Activated naive CD4-positive, alpha-beta T cell treated with anti-CD3 and anti-CD28 coated beads, Interleukin-2, amount 50 U/mL, for 16 hours (primary cell): Measurements from ENCODE around the gene PCDHGA1.
"Not testable (repeated sequence)": the region's sequence is repeated elsewhere in the genome, so short reads cannot be mapped to it uniquely, and the experiment has no call there.

Experiments
- DNase-seq: peaks from one replicate; pipeline ENCODE4 v3.0.0-alpha.2; 2020

The PCDHGA1 gene

DNA sequence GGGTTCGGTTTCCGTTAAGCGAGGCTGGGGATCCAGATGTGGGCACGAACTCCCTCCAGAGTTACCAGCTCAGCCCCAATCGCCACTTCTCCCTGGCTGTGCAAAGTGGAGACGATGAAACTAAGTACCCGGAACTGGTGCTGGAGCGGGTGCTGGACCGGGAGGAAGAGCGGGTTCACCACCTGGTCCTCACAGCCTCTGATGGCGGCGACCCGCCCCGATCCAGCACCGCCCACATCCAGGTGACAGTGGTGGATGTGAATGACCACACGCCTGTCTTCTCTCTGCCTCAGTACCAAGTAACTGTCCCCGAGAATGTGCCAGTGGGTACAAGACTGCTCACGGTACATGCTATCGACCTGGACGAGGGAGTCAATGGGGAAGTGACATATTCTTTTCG, 53.0 kb downstream of the PCDHGA1 start:
- DNase-seq: no peak

DNA sequence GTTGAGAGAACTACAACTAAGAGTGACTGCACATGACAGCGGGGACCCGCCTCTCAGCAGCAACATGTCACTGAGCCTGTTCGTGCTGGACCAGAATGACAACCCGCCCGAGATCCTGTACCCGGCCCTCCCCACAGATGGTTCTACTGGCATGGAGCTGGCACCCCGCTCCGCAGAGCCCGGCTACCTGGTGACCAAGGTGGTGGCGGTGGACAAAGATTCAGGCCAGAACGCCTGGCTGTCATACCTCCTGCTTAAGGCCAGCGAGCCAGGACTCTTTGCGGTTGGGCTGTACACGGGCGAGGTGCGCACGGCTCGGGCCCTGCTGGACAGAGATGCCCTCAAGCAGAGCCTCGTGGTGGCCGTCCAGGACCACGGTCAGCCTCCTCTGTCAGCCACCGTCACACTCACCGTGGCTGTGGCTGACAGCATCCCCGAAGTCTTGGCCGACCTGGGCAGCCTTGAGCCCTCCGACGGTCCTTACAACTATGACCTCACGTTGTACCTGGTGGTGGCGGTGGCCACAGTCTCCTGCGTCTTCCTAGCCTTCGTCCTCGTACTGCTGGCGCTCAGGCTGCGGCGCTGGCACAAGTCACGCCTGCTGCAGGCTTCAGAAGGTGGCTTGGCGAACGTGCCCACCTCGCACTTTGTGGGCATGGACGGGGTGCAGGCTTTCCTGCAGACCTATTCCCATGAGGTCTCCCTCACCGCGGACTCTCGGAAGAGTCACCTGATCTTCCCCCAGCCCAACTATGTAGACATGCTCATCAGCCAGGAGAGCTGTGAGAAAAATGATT, 54.4 kb downstream of the PCDHGA1 start:
- DNase-seq: no peak

DNA sequence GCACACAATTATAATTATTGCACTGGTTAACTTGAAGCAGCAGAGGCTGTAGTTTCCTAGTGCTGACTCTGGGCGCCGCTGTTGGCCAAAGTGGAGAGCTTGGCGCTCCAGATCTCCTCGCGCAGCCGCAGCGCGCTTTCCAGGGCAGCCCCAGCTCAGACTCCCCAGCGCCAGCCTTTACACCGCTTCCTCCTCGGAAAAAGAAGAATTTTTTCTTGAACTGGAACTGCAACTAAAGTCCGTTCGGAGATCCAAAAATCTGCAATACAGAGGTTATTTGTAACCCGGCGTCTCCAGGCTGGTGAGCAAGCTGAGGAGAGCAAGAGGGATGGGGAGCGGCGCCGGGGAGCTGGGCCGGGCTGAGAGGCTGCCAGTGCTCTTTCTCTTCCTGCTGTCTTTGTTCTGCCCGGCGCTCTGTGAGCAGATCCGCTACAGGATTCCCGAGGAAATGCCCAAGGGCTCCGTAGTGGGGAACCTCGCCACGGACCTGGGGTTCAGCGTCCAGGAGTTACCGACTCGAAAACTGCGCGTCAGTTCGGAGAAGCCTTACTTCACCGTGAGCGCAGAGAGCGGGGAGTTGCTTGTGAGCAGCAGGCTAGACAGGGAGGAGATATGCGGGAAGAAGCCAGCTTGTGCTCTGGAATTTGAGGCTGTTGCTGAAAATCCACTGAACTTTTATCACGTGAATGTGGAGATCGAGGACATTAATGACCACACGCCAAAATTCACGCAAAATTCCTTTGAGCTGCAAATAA, 57.4 kb downstream of the PCDHGA1 start, which contains the start of gene PCDHGB4:
PCDHGB4 (plus strand) TSS at position 142 of the 755 bp plus-strand sequence; CDS start at position 329, 187 bp downstream.
- DNase-seq: not testable (repeated sequence)

- DNase-seq: no peak
These were observed 58.3 kb downstream of the PCDHGA1 start for GRCh38 chr5:141388661-141389060.

- no peak for DNase-seq
These were observed 59.1 kb downstream of the PCDHGA1 start for GRCh38 chr5:141389153-141390042.

DNA sequence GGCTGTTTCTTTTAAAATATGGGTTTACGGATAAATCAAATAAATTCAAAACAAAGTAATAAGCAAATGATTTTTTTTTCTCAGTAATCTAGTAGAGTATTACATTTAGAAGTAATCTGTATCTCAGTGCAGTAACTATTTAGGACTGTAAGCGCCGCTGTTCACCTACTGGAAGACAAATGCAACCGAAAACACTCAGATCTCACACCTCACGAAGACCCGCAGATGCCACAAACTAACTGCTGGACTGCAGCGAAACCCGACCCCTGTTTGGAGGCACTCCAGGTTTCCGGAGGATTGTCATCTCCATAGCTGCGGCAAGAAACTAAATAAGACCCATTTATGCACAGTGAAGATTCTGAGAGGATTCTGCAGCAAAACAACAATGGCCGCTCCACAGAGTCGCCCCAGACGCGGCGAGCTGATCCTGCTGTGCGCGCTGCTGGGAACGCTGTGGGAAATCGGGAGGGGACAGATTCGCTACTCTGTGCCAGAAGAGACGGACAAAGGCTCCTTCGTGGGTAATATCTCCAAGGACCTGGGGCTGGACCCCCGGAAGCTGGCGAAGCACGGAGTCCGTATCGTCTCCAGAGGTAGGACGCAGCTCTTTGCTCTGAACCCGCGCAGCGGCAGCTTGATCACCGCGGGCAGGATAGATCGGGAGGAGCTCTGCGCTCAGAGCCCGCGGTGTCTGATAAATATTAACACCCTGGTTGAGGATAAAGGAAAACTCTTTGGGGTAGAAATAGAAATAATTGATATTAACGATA, 62.3 kb downstream of the PCDHGA1 start, which contains the start of gene PCDHGA8:
PCDHGA8 (plus strand) TSS at position 205 of the 770 bp plus-strand sequence; CDS start at position 386, 181 bp downstream.
- DNase-seq: no peak

- DNase-seq: no peak
These were observed 63.0 kb downstream of the PCDHGA1 start for GRCh38 chr5:141393267-141393666.

DNA sequence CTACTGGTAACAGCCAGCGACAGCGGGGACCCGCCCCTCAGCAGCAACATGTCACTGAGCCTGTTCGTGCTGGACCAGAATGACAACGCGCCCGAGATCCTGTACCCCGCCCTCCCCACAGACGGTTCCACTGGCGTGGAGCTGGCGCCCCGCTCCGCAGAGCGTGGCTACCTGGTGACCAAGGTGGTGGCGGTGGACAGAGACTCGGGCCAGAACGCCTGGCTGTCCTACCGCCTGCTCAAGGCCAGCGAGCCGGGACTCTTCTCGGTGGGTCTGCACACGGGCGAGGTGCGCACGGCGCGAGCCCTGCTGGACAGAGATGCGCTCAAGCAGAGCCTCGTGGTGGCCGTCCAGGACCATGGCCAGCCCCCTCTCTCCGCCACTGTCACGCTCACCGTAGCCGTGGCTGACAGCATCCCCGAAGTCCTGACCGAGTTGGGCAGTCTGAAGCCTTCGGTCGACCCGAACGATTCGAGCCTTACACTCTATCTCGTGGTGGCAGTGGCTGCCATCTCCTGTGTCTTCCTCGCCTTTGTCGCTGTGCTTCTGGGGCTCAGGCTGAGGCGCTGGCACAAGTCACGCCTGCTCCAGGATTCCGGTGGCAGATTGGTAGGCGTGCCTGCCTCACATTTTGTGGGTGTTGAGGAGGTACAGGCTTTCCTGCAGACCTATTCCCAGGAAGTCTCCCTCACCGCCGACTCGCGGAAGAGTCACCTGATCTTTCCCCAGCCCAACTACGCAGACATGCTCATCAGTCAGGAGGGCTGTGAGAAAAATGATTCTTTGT, 64.3 kb downstream of the PCDHGA1 start:
- not testable (repeated sequence) for DNase-seq

DNA sequence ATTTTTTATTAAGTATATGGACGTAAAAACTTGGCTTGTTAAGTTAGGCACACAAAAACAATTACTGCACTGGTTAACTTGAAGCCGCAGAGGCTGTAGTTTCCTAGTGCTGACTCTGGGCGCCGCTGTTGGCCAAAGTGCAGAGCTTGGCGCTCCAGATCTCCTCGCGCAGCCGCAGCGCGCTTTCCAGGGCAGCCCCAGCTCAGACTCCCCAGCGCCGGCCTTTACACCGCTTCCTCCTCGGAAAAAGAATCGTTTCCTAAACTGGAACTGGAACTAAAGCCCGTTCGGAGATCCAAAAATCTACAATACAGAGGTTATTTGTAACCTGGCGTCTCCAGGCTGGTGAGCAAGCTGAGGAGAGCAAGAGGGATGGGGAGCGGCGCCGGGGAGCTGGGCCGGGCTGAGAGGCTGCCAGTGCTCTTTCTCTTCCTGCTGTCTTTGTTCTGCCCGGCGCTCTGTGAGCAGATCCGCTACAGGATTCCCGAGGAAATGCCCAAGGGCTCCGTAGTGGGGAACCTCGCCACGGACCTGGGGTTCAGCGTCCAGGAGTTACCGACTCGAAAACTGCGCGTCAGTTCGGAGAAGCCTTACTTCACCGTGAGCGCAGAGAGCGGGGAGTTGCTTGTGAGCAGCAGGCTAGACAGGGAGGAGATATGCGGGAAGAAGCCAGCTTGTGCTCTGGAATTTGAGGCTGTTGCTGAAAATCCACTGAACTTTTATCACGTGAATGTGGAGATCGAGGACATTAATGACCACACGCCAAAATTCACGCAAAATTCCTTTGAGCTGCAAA, 67.6 kb downstream of the PCDHGA1 start, which contains the start of gene PCDHGB5:
PCDHGB5 (plus strand) TSS at position 192 of the 796 bp plus-strand sequence; CDS start at position 373, 181 bp downstream.
- peak; percentile 45 for DNase-seq

- DNase-seq: no peak
These were observed 68.3 kb downstream of the PCDHGA1 start for GRCh38 chr5:141398608-141399007.

GRCh38 chr5:141399555-141400258, 69.4 kb downstream of the PCDHGA1 start:
- no peak for DNase-seq

DNA sequence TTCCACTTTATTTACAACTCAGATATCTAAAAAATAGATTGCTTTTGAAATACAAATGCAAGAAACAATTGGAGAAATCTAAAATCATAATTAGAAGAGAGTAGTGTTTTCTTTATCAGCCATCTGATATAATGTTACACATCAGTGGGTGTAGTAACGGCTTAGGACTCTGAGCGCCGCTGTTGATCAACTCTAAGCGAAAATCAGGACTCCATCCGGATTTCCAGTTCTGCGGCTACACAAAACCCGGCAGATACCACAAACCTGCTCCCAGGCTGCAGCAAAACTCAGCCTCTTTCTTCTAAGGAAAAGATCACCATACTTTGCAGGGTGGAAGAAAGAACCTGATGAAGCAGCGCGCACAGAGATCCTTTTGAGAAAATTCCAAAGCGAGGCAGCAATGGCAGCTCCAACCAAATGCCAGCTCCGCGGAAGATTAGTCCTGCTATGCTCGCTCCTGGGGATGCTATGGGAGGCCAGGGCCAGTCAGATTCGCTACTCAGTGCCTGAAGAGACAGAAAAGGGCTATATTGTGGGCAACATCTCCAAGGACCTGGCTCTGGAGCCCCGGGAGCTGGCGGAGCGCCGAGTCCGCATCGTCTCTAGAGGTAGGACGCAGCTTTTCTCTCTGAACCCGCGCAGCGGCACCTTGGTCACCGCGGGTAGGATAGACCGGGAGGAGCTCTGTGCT, 72.4 kb downstream of the PCDHGA1 start, which contains the start of gene PCDHGA9:
PCDHGA9 (plus strand) TSS at position 226 of the 691 bp plus-strand sequence; CDS start at position 401, 175 bp downstream.
- DNase-seq: no peak

DNA sequence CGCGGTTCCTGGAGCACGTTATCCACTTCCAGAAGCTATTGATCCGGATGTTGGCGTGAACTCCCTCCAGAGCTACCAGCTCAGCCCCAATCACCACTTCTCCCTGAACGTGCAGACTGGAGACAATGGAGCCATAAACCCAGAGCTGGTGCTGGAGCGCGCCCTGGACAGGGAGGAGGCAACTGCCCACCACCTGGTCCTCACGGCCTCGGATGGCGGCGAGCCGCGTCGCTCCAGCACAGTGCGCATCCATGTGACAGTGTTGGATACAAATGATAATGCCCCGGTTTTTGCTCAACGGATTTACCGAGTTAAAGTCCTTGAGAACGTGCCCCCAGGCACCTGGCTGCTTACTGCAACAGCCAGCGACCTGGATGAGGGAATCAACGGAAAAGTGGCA, 73.1 kb downstream of the PCDHGA1 start:
- no peak for DNase-seq

DNA sequence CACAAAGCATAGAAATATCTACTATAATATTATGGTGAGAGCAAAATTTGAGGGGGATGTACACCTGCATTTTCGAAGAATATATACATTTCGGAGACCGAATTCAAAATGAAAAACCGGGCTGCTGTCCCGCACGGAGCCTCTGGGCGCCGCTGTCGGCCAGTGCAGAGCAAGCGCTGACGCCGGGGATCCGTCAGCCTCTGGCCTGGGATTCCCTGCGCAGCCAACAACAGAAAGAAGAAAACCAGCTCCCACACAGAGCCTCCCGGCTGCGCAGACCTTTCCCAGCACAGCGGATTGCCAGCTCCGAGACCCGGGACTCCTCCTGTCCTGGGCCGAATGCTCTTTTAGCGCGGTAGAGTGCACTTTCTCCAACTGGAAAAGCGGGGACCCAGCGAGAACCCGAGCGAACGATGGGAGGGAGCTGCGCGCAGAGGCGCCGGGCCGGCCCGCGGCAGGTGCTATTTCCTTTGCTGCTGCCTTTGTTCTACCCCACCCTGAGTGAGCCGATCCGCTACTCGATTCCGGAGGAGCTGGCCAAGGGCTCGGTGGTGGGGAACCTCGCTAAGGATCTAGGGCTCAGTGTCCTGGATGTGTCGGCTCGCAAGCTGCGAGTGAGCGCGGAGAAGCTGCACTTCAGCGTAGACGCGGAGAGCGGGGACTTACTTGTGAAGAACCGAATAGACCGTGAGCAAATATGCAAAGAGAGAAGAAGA, 77.6 kb downstream of the PCDHGA1 start, which contains the start of gene PCDHGB6:
PCDHGB6 (plus strand) TSS at position 232 of the 716 bp plus-strand sequence; CDS start at position 414, 182 bp downstream.
- peak; percentile 47 for DNase-seq

DNA sequence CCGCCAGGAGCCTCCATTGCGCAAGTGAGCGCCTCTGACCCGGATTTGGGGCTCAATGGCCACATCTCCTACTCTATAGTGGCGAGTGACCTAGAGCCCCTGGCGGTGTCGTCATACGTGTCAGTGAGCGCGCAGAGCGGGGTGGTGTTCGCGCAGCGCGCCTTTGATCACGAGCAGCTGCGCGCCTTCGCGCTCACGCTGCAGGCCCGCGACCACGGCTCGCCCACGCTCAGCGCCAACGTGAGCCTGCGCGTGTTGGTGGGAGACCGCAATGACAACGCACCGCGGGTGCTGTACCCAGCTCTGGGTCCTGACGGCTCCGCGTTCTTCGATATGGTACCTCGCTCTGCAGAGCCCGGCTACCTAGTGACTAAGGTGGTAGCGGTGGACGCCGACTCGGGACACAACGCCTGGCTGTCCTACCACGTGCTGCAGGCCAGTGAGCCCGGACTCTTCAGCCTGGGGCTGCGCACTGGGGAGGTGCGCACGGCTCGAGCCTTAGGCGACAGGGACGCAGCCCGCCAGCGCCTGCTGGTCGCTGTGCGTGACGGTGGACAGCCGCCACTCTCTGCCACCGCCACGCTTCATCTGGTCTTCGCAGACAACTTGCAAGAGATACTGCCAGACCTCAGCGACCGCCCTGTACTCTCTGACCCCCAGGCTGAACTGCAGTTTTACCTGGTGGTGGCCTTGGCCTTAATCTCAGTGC, 79.4 kb downstream of the PCDHGA1 start:
- no peak for DNase-seq

DNA sequence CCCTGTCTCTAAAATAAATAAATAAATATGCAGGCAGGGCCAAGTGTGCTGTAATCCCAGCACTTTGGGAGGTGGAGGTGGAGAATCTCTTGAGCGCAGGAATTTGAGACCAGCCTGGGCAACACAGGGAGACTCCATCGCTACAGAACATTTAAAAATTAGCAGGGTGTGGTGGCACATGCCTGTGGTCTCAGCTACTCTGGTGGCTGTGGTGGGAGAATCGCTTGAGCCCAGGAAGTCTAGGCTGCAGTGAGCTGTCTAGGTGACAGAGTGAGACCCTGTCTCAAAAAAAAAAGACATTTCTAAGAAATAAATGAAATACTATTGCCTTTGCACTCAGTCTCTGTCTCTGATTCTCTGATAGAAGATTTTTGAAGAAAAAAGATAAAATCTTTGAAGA, 81.3 kb downstream of the PCDHGA1 start:
- DNase-seq: no peak
